ENCODE data around the gene KDM3A.

Gene KDM3A

GRCh38 chr2:86433137-86433536 lies 8.0 kb upstream of the KDM3A start:
- DNase-seq: no peak

- no peak for DNase-seq
Measured at GRCh38 chr2:86434290-86434689, 6.9 kb upstream of the KDM3A start.

GRCh38 chr2:86435531-86435930 lies 5.6 kb upstream of the KDM3A start:
- no peak for DNase-seq

GRCh38 chr2:86436328-86436727 lies 4.8 kb upstream of the KDM3A start:
- DNase-seq: no peak

GRCh38 chr2:86439879-86440630 lies 1.1 kb upstream of the KDM3A start:
- no peak for DNase-seq

GRCh38 chr2:86441392-86441881 lies 266 bp downstream of the KDM3A start:
- no peak for DNase-seq

GRCh38 chr2:86441882-86442641 lies 891 bp downstream of the KDM3A start:
- peak; percentile 60 for DNase-seq

- DNase-seq: peak; percentile 69
Measured at GRCh38 chr2:86442642-86443005, 1.5 kb downstream of the KDM3A start.

- no peak for DNase-seq
Measured at GRCh38 chr2:86443631-86444350, 2.6 kb downstream of the KDM3A start.

- no peak for DNase-seq
Measured at GRCh38 chr2:86445436-86445835, 4.3 kb downstream of the KDM3A start.

GRCh38 chr2:86446060-86446459 lies 4.9 kb downstream of the KDM3A start:
- DNase-seq: no peak

GRCh38 chr2:86453836-86454235 lies 12.7 kb downstream of the KDM3A start:
- DNase-seq: peak; percentile 42

GRCh38 chr2:86454238-86454637 lies 13.1 kb downstream of the KDM3A start:
- no peak for DNase-seq

GRCh38 chr2:86455181-86455580 lies 14.0 kb downstream of the KDM3A start:
- DNase-seq: no peak

GRCh38 chr2:86461042-86461743 lies 20.0 kb downstream of the KDM3A start:
- no peak for DNase-seq

- DNase-seq: no peak
Measured at GRCh38 chr2:86464652-86465051, 23.5 kb downstream of the KDM3A start.

GRCh38 chr2:86466306-86466705 lies 25.1 kb downstream of the KDM3A start:
- DNase-seq: no peak

- no peak for DNase-seq
Measured at GRCh38 chr2:86468162-86469033, 27.2 kb downstream of the KDM3A start.

- DNase-seq: no peak
Measured at GRCh38 chr2:86470890-86471289, 29.7 kb downstream of the KDM3A start.

GRCh38 chr2:86471637-86472036 lies 30.5 kb downstream of the KDM3A start:
- no peak for DNase-seq

- DNase-seq: no peak
Measured at GRCh38 chr2:86476092-86476491, 34.9 kb downstream of the KDM3A start.

GRCh38 chr2:86476918-86477317 lies 35.7 kb downstream of the KDM3A start:
- DNase-seq: no peak

All from NCI-H69 (cell line).